ENCODE results near the gene C4BPB. TPM values are rescaled to one million over a fixed set of nuclear protein-coding genes. Genes with fewer than 3 reads are reported as not detected.

C4BPB gene
- total and polyA plus RNA-seq, 2 of the 13 experiments (the other 11 are each of a cell fraction or from before 2014, with no cell fraction given): 155 to 266 TPM

- TF ChIP-seq, protein P1, sequence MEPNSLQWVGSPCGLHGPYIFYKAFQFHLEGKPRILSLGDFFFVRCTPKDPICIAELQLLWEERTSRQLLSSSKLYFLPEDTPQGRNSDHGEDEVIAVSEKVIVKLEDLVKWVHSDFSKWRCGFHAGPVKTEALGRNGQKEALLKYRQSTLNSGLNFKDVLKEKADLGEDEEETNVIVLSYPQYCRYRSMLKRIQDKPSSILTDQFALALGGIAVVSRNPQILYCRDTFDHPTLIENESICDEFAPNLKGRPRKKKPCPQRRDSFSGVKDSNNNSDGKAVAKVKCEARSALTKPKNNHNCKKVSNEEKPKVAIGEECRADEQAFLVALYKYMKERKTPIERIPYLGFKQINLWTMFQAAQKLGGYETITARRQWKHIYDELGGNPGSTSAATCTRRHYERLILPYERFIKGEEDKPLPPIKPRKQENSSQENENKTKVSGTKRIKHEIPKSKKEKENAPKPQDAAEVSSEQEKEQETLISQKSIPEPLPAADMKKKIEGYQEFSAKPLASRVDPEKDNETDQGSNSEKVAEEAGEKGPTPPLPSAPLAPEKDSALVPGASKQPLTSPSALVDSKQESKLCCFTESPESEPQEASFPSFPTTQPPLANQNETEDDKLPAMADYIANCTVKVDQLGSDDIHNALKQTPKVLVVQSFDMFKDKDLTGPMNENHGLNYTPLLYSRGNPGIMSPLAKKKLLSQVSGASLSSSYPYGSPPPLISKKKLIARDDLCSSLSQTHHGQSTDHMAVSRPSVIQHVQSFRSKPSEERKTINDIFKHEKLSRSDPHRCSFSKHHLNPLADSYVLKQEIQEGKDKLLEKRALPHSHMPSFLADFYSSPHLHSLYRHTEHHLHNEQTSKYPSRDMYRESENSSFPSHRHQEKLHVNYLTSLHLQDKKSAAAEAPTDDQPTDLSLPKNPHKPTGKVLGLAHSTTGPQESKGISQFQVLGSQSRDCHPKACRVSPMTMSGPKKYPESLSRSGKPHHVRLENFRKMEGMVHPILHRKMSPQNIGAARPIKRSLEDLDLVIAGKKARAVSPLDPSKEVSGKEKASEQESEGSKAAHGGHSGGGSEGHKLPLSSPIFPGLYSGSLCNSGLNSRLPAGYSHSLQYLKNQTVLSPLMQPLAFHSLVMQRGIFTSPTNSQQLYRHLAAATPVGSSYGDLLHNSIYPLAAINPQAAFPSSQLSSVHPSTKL (CRISPR knock-in tag; IDR thresholded peaks at IDR 0.05): peak; percentile 92
- TF ChIP-seq ZSCAN22 (CRISPR knock-in tag; IDR thresholded peaks at IDR 0.05) (peak; percentile 80), NR3C1 (CRISPR knock-in tag; IDR thresholded peaks at IDR 0.05) (no peak)
Measured at GRCh38 chr1:207088701-207089626, at the start of gene C4BPB (continued).

DNA sequence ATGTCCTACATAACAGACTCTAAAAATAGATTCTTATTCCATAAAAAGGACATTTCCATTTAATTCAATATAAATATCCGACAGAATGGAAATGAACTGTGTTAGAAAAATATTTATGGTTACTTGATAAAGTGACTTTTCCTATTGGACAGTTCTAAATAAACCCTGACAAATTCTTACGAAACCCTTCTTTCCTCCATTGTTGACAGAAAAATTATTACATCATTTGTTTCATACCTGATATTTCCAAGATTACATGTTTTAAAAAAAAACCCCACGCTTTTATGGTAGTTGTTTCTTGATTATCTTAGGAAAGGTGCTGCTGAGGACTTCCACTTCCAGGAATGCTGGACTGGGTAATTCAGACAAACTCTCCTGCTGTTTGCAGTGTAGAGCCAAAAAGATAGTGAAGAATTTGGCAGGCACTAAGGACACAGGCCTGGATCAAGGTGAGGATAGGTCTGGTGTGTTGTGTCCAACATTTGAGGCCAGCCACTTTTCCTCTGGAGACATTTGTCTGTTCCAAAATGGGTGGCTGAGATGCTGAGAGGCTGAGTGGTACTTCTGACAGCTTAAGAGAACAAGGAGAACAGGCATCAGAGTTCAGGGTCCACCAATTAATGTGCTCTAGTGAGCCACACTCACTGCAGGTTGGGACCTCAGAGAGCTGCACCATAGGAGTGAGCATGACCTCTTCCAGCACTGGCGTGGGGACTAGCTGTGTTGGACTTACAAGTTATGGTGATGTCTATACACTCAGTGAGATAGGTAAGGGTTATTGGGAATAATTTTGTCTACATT lies 49.1 kb upstream of the C4BPB start:
- Histone ChIP-seq H3K4me2 (ENCODE audit: low read depth, low read length) (no peak overlapping the region), H3K79me2 (ENCODE audit: insufficient read depth, low read length) (no peaks in the 10 kb centered on the region), H2AFZ (ENCODE audit: low read length) (no peak overlapping the region), H3K4me3 (replicated peaks in 1 of 3; ENCODE audit: insufficient read depth in 1 of 3, low read depth in 2 of 3, low read length in 3 of 3) (no peak overlapping the region), H3K9ac (ENCODE audit: insufficient read depth, low read depth, low read length) (no peak overlapping the region), H3K9me3 (ENCODE audit: low read length) (no peaks in the 10 kb centered on the region), H3K36me3 (replicated peaks in 1 of 2; ENCODE audit: control insufficient read depth in 1 of 2, insufficient read depth in 2 of 2, low read length in 2 of 2) (no peaks in the 10 kb centered on the region), H4K20me1 (ENCODE audit: insufficient read depth, low read length) (no peaks in the 10 kb centered on the region), H3K27me3 (ENCODE audit: control insufficient read depth in 1 of 2, insufficient read depth in 2 of 2, low read length in 2 of 2) (no peaks in the 10 kb centered on the region; a peak in 1 of 5 replicates), H3K27ac (ENCODE audit: extremely low read length, insufficient read depth, low read length) (no peak overlapping the region), H3K4me1 (ENCODE audit: insufficient read depth, low read length) (peaks cover 39% of the 10 kb centered on the region)
- POLR2A ChIA-PET: interaction anchor here (0.8 to 1.9 kb wide), 2 partner anchors 13 to 14 kb away, joined by 4 to 7 read pairs; partner anchors contain the start of gene PFKFB2
- BruUV-seq (replicated peaks): no TSS peak
- ATAC-seq: peak; percentile 90
- in situ Hi-C loops (cut with HindIII; ENCODE audit: extremely low pct_ligation_motif_present, low pct_unique_long_range_greater_than_20kb) (no loop called here), intact Hi-C loops (cut with micrococcal nuclease; ENCODE audit: unreplicated experiment) (no loop called here)
- WGBS (ENCODE audit: low lambda C conversion rate): 42% methylated on average over 4 of the region's 4 CpGs
- no peak for DNase-seq (ENCODE audit: low spot score)
- CTCF ChIA-PET (ENCODE audit: low intra/inter-chr PET ratio, low total read pairs): no interaction called here
- FAIRE-seq: no peak
- TF ChIP-seq NFYC (CRISPR knock-in tag; IDR thresholded peaks at IDR 0.05) (no peak), SP4 (CRISPR knock-in tag; IDR thresholded peaks at IDR 0.05) (no peak), YY1 (IDR thresholded peaks at IDR 0.05; ENCODE audit: insufficient read depth, insufficient replicate concordance, low read depth, low read length) (no peak), ZNF703 (CRISPR knock-in tag; IDR thresholded peaks at IDR 0.05; ENCODE audit: borderline replicate concordance) (no peak), SAP130 (CRISPR knock-in tag; IDR thresholded peaks at IDR 0.05; ENCODE audit: low read depth) (no peak), ZNF589 (CRISPR knock-in tag; conservative IDR thresholded peaks at IDR 0.05) (no peak), ARNTL (CRISPR knock-in tag; IDR thresholded peaks at IDR 0.05) (no peak), ZNF253 (CRISPR knock-in tag; IDR thresholded peaks at IDR 0.05; ENCODE audit: borderline replicate concordance) (no peak), ATF7 (IDR thresholded peaks at IDR 0.05) (peak; percentile 17; the same call in 1 of the 2 replicates), ATF7 (CRISPR knock-in tag; IDR thresholded peaks at IDR 0.05) (no peak)
- TF ChIP-seq, protein P1 (CRISPR knock-in tag; IDR thresholded peaks at IDR 0.05): no peak
